ENCODE measurements around the gene IFT57.
A peak's percentile ranks its signal among the peaks of the same experiment; 100 is the strongest.

Gene IFT57

GRCh38 chr3:108185536-108185935, 36.7 kb downstream of the IFT57 start:
- in situ Hi-C loops (cut with HindIII; ENCODE audit: low sequenced_read_pairs): no loop called here
- no peak overlapping the region for H3K4me3 ChIP-seq (ENCODE audit: low read depth, low read length)
- no peak for DNase-seq (ENCODE audit: low read depth, low spot score)
- TF ChIP-seq CTCF (IDR thresholded peaks at IDR 0.05; ENCODE audit: low read depth, low read length): no peak

GRCh38 chr3:108184824-108185223, 37.4 kb downstream of the IFT57 start:
- in situ Hi-C loops (cut with HindIII; ENCODE audit: low sequenced_read_pairs): no loop called here
- TF ChIP-seq CTCF (IDR thresholded peaks at IDR 0.05; ENCODE audit: low read depth, low read length): no peak
- DNase-seq (ENCODE audit: low read depth, low spot score): no peak
- no peak overlapping the region for H3K4me3 ChIP-seq (ENCODE audit: low read depth, low read length)

- no peak for TF ChIP-seq CTCF (IDR thresholded peaks at IDR 0.05; ENCODE audit: low read depth, low read length)
- H3K4me3 ChIP-seq (ENCODE audit: low read depth, low read length): no peak overlapping the region
- no peak for DNase-seq (ENCODE audit: low read depth, low spot score)
- in situ Hi-C loops (cut with HindIII; ENCODE audit: low sequenced_read_pairs): no loop called here
These were observed 38.3 kb downstream of the IFT57 start for GRCh38 chr3:108183971-108184370.

- no peak for DNase-seq (ENCODE audit: low read depth, low spot score)
- in situ Hi-C loops (cut with HindIII; ENCODE audit: low sequenced_read_pairs): no loop called here
- TF ChIP-seq CTCF (IDR thresholded peaks at IDR 0.05; ENCODE audit: low read depth, low read length): no peak
- H3K4me3 ChIP-seq (ENCODE audit: low read depth, low read length): no peak overlapping the region
These were observed 39.0 kb downstream of the IFT57 start for GRCh38 chr3:108183181-108183580.

- TF ChIP-seq CTCF (IDR thresholded peaks at IDR 0.05; ENCODE audit: low read depth, low read length): no peak
- no peak overlapping the region for H3K4me3 ChIP-seq (ENCODE audit: low read depth, low read length)
- in situ Hi-C loops (cut with HindIII; ENCODE audit: low sequenced_read_pairs): no loop called here
- peak; percentile 31 for DNase-seq (ENCODE audit: low read depth, low spot score)
These were observed 39.9 kb downstream of the IFT57 start for GRCh38 chr3:108182339-108182738.

GRCh38 chr3:108181172-108181571, 41.1 kb downstream of the IFT57 start:
- in situ Hi-C loops (cut with HindIII; ENCODE audit: low sequenced_read_pairs): no loop called here
- H3K4me3 ChIP-seq (ENCODE audit: low read depth, low read length): no peak overlapping the region
- no peak for TF ChIP-seq CTCF (IDR thresholded peaks at IDR 0.05; ENCODE audit: low read depth, low read length)
- DNase-seq (ENCODE audit: low read depth, low spot score): no peak

GRCh38 chr3:108180194-108180593, 42.0 kb downstream of the IFT57 start:
- no peak for TF ChIP-seq CTCF (IDR thresholded peaks at IDR 0.05; ENCODE audit: low read depth, low read length)

More at GRCh38 chr3:108180194-108180593, 42.0 kb downstream of the IFT57 start:
- peak; percentile 68 for DNase-seq (ENCODE audit: low read depth, low spot score)
- H3K4me3 ChIP-seq (ENCODE audit: low read depth, low read length): no peak overlapping the region
- in situ Hi-C loops (cut with HindIII; ENCODE audit: low sequenced_read_pairs): no loop called here
